C4-2B (cell line): ENCODE measurements around the gene CYTH2.

Source experiments
- ZFX ChIP-seq: fragments of 450-650 bp; IDR thresholded peaks from 2 replicates; pipeline ENCODE4 v1.6.1; 2017
- TF ChIP-seq, protein P1 (sequence below): fragments of 450-650 bp; conservative IDR thresholded peaks from 2 replicates; pipeline ENCODE4 v1.5.1; 2017; ENCODE audit warnings: mild to moderate bottlenecking

DNA sequence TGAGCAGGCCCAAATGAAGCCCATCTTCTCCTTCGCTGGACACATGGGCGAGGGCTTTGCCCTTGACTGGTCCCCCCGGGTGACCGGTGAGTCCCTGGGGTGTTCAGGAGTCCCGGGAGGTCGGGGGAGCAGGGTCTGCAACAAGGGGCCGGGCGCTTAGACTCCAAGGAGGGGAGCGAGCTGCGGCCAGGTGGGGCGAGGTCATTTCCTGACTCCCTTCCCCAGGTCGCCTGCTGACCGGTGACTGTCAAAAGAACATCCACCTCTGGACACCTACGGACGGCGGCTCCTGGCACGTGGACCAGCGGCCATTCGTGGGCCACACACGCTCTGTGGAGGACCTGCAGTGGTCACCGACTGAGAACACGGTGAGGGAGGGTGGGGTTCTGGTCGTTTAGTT, 18.7 kb upstream of the CYTH2 start:
- TF ChIP-seq, protein P1, sequence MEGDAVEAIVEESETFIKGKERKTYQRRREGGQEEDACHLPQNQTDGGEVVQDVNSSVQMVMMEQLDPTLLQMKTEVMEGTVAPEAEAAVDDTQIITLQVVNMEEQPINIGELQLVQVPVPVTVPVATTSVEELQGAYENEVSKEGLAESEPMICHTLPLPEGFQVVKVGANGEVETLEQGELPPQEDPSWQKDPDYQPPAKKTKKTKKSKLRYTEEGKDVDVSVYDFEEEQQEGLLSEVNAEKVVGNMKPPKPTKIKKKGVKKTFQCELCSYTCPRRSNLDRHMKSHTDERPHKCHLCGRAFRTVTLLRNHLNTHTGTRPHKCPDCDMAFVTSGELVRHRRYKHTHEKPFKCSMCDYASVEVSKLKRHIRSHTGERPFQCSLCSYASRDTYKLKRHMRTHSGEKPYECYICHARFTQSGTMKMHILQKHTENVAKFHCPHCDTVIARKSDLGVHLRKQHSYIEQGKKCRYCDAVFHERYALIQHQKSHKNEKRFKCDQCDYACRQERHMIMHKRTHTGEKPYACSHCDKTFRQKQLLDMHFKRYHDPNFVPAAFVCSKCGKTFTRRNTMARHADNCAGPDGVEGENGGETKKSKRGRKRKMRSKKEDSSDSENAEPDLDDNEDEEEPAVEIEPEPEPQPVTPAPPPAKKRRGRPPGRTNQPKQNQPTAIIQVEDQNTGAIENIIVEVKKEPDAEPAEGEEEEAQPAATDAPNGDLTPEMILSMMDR, result no peak
- TF ChIP-seq ZFX, result no peak
